Measurements from ENCODE around the gene ENTHD1. TPM values are rescaled to one million over a fixed set of nuclear protein-coding genes. Genes with fewer than 3 reads are reported as not detected.
"Not testable (repeated sequence)": the region's sequence is repeated elsewhere in the genome, so short reads cannot be mapped to it uniquely, and the experiment has no call there.

The ENTHD1 gene
- total RNA-seq, 3 donors from 2014 or later, result not detected

GRCh38 chr22:39859903-39860588 is 33.5 kb downstream of the ENTHD1 start:
- Histone ChIP-seq H3K9me3 (no peaks in the 10 kb centered on the region), H3K36me3 (no peaks in the 10 kb centered on the region), H3K4me1 (no peaks in the 10 kb centered on the region), H3K27ac (no peak overlapping the region), H3K4me3 (no peak overlapping the region), H3K27me3 (no peaks in the 10 kb centered on the region)
- DNase-seq (ENCODE audit: low spot score in 2 of 2), result no peak
- TF ChIP-seq POLR2A (IDR thresholded peaks at IDR 0.05) (no peak), POLR2AphosphoS5 (IDR thresholded peaks at IDR 0.05) (no peak), CTCF (IDR thresholded peaks at IDR 0.05) (no peak)
- intact Hi-C loops (cut with DNase I; ENCODE audit: low total_unique reads), result no loop called here

- intact Hi-C loops (cut with DNase I; ENCODE audit: low total_unique reads), result no loop called here
- TF ChIP-seq CTCF (IDR thresholded peaks at IDR 0.05) (no peak), POLR2AphosphoS5 (IDR thresholded peaks at IDR 0.05) (no peak), POLR2A (IDR thresholded peaks at IDR 0.05) (no peak)
These were observed 37.0 kb downstream of the ENTHD1 start for GRCh38 chr22:39856588-39856987.

GRCh38 chr22:39852799-39853198 is 40.8 kb downstream of the ENTHD1 start:
- Histone ChIP-seq H3K4me1 (no peaks in the 10 kb centered on the region), H3K9me3 (no peaks in the 10 kb centered on the region), H3K36me3 (no peaks in the 10 kb centered on the region), H3K4me3 (no peak overlapping the region), H3K27me3 (no peaks in the 10 kb centered on the region), H3K27ac (no peak overlapping the region)
- TF ChIP-seq POLR2A (IDR thresholded peaks at IDR 0.05), result no peak
- TF ChIP-seq POLR2AphosphoS5 (IDR thresholded peaks at IDR 0.05), result no peak
- no peak for TF ChIP-seq CTCF (IDR thresholded peaks at IDR 0.05)
- DNase-seq (ENCODE audit: low spot score in 2 of 2), result no peak
- intact Hi-C loops (cut with DNase I; ENCODE audit: low total_unique reads), result no loop called here

More at GRCh38 chr22:39856588-39856987, 37.0 kb downstream of the ENTHD1 start:
- Histone ChIP-seq H3K27ac (no peak overlapping the region), H3K4me1 (no peaks in the 10 kb centered on the region), H3K36me3 (no peaks in the 10 kb centered on the region), H3K27me3 (no peaks in the 10 kb centered on the region), H3K9me3 (no peaks in the 10 kb centered on the region), H3K4me3 (no peak overlapping the region)
- no peak for DNase-seq (ENCODE audit: low spot score in 2 of 2)

GRCh38 chr22:39851606-39852315 is 41.8 kb downstream of the ENTHD1 start:
- H3K27me3 ChIP-seq, result no peaks in the 10 kb centered on the region
- TF ChIP-seq POLR2A (IDR thresholded peaks at IDR 0.05), result no peak
- TF ChIP-seq POLR2AphosphoS5 (IDR thresholded peaks at IDR 0.05), result no peak
- TF ChIP-seq CTCF (IDR thresholded peaks at IDR 0.05), result no peak
- DNase-seq (ENCODE audit: low spot score in 2 of 2), result no peak
- no peak overlapping the region for H3K4me3 ChIP-seq
- H3K27ac ChIP-seq, result no peak overlapping the region
- no peaks in the 10 kb centered on the region for H3K4me1 ChIP-seq
- no peaks in the 10 kb centered on the region for H3K9me3 ChIP-seq
- H3K36me3 ChIP-seq, result no peaks in the 10 kb centered on the region
- intact Hi-C loops (cut with DNase I; ENCODE audit: low total_unique reads), result no loop called here

- Histone ChIP-seq H3K27me3 (no peaks in the 10 kb centered on the region), H3K36me3 (no peaks in the 10 kb centered on the region), H3K4me1 (no peaks in the 10 kb centered on the region), H3K9me3 (no peaks in the 10 kb centered on the region), H3K4me3 (no peak overlapping the region), H3K27ac (no peak overlapping the region)
- intact Hi-C loops (cut with DNase I; ENCODE audit: low total_unique reads), result no loop called here
- DNase-seq (ENCODE audit: low spot score in 2 of 2), result no peak
- TF ChIP-seq POLR2A (IDR thresholded peaks at IDR 0.05) (no peak), CTCF (IDR thresholded peaks at IDR 0.05) (no peak), POLR2AphosphoS5 (IDR thresholded peaks at IDR 0.05) (no peak)
These were observed 46.1 kb downstream of the ENTHD1 start for GRCh38 chr22:39847477-39847876.

- intact Hi-C loops (cut with DNase I; ENCODE audit: low total_unique reads); H3K27me3 ChIP-seq; H3K36me3 ChIP-seq; H3K9me3 ChIP-seq; H3K4me3 ChIP-seq; DNase-seq (ENCODE audit: low spot score in 2 of 2); H3K4me1 ChIP-seq; H3K27ac ChIP-seq: not testable (repeated sequence)
These were observed 47.0 kb downstream of the ENTHD1 start for GRCh38 chr22:39846539-39846938.

All from breast epithelium (tissue), 4 donors.